Hematopoietic multipotent progenitor cell treated with erythropoietin and hydrocortisone succinate and interleukin-3 and kit ligand, for 8 days (in vitro differentiated cells): ENCODE measurements around the gene ACAP2.
"Not testable (repeated sequence)": the region's sequence is repeated elsewhere in the genome, so short reads cannot be mapped to it uniquely, and the experiment has no call there.

Experiments
- DNase-seq: peaks from one replicate; pipeline ENCODE4 v3.0.0-alpha.2; 2015

Gene ACAP2

GRCh38 chr3:195240171-195240701 lies 202.6 kb downstream of the ACAP2 start:
- DNase-seq, result no peak

- DNase-seq, result no peak
These were observed 203.7 kb downstream of the ACAP2 start for GRCh38 chr3:195239121-195239520.

GRCh38 chr3:195238586-195239118 lies 204.2 kb downstream of the ACAP2 start:
- no peak for DNase-seq

GRCh38 chr3:195238081-195238571 lies 204.7 kb downstream of the ACAP2 start:
- DNase-seq, result no peak

GRCh38 chr3:195236801-195237570 lies 205.8 kb downstream of the ACAP2 start:
- no peak for DNase-seq

- no peak for DNase-seq
These were observed 206.6 kb downstream of the ACAP2 start for GRCh38 chr3:195236076-195236798.

- DNase-seq, result no peak
These were observed 212.6 kb downstream of the ACAP2 start for GRCh38 chr3:195230244-195230643.

- DNase-seq, result not testable (repeated sequence)
These were observed 213.9 kb downstream of the ACAP2 start for GRCh38 chr3:195228886-195229285.

GRCh38 chr3:195227871-195228270 lies 214.9 kb downstream of the ACAP2 start:
- DNase-seq, result no peak

GRCh38 chr3:195226900-195227447 lies 215.8 kb downstream of the ACAP2 start:
- DNase-seq, result peak; percentile 37

- DNase-seq, result no peak
These were observed 216.4 kb downstream of the ACAP2 start for GRCh38 chr3:195226445-195226844.

- no peak for DNase-seq
These were observed 217.7 kb downstream of the ACAP2 start for GRCh38 chr3:195224980-195225580.
